ENCODE results near the gene INAFM2.
A peak's percentile ranks its signal among the peaks of the same experiment; 100 is the strongest.

Gene INAFM2

GRCh38 chr15:40365624-40366456, 42.3 kb downstream of the INAFM2 start:
- no peak for DNase-seq

DNA sequence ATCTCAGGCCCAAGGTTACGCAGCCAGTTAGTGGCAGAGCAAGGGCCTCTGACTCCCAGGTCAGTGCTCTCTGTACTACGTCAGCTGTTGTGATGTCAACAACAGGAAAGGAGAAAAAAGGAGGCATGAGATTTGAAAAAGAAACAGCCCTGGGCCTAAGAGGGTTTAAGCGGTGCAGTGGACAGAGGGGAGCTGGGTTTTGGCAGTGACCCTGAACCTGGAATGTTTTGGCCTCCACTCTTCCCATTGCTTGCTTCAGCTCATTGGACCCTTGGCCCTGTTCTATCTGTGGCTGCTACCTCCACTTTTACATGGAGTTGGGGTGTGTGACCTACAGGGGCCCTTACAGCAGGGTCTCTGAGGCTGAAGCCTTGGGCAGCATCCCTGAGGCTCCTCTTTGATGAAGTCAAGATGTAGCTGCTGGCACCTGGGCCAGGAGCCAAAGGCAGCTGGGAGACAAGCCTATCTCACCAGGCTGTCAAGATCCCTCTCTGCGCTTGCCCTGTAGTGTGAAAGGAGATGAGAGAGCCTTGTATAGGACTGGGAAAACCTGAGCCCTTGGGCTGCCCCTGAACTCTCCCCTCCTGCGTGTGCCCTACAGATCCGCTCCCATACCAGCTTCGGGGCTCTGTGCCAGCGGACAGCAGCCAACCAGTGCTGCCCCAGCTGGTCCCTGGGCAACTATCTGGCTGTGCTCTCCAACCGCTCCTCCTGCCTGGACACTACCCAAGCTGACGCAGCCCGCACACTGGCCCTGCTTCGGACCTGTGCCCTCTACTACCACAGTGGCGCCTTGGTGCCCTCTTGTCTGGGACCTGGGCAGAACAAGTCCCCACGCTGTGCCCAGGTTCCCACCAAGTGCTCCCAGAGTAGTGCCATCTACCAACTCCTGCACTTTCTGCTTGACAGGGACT, 43.2 kb downstream of the INAFM2 start:
- DNase-seq: peak; percentile 25

- DNase-seq: no peak
Measured at GRCh38 chr15:40367371-40367685, 43.8 kb downstream of the INAFM2 start.

DNA sequence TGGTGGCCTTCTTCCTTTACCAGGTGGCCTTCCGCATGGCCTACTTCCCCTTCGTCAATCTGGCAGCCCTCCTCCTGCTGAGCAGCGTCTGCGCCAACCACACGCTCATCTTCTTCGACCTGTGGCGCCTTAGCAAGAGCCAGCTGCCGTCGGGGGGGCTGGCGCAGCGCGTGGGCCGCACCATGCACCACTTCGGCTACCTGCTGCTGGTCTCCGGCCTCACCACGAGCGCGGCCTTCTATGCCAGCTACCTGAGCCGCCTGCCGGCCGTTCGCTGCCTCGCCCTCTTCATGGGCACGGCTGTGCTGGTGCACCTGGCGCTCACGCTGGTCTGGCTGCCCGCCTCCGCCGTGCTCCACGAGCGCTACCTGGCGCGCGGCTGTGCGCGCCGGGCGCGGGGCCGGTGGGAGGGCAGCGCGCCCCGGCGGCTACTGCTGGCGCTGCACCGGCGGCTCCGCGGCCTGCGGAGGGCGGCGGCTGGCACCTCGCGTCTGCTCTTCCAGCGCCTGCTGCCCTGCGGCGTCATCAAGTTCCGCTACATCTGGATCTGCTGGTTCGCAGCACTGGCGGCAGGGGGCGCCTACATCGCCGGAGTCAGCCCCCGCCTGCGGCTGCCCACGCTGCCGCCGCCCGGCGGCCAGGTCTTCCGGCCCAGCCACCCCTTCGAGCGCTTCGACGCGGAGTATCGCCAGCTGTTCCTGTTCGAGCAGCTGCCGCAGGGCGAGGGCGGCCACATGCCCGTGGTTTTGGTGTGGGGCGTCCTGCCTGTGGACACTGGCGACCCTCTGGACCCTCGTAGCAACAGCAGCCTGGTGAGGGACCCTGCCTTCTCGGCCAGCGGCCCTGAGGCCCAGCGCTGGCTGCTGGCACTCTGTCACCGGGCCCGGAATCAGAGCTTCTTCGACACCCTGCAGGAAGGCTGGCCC, 44.5 kb downstream of the INAFM2 start:
- DNase-seq: peak; percentile 47

DNA sequence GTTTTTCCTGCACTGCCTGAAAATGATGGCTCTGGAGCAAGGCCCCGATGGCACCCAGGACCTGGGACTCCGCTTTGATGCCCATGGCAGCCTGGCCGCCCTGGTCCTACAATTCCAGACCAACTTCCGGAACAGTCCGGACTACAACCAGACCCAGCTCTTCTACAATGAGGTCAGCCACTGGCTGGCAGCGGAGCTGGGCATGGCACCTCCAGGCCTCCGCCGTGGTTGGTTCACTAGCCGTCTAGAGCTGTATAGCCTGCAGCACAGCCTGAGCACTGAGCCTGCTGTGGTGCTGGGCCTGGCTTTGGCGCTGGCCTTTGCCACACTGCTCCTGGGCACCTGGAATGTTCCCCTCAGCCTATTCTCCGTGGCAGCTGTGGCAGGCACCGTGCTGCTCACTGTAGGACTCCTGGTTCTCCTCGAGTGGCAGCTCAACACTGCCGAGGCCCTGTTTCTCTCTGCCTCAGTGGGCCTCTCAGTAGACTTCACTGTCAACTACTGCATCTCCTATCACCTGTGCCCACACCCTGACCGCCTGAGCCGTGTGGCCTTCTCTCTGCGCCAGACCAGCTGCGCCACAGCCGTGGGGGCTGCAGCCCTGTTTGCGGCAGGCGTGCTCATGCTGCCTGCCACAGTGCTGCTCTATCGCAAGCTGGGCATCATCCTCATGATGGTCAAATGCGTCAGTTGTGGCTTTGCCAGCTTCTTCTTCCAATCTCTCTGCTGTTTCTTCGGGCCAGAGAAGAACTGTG, 45.4 kb downstream of the INAFM2 start:
- DNase-seq: no peak

DNA sequence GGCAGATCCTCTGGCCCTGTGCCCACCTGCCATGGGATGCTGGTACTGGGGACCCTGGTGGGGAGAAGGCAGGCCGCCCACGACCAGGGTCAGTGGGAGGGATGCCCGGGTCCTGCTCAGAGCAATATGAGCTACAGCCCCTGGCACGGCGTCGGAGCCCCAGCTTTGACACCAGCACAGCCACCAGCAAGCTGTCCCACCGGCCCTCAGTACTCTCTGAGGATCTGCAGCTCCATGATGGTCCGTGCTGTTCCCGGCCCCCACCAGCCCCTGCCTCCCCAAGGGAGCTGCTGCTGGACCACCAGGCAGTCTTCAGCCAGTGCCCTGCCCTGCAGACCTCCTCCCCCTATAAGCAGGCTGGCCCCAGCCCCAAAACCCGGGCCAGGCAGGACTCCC, 46.0 kb downstream of the INAFM2 start:
- no peak for DNase-seq

DNA sequence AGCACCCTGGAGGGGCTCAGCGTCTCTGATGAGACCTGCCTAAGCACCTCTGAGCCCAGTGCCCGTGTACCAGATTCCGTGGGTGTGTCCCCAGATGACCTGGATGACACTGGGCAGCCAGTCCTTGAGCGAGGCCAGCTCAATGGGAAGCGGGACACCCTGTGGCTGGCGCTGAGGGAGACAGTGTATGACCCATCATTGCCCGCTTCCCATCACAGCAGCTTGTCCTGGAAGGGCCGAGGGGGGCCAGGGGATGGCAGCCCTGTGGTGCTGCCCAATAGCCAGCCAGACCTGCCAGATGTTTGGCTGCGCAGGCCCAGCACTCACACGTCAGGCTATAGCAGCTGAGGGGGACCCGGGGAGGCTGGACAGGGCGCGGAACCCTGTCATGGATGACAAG, 46.5 kb downstream of the INAFM2 start:
- no peak for DNase-seq

- DNase-seq: no peak
Measured at GRCh38 chr15:40372981-40373380, 49.5 kb downstream of the INAFM2 start.
